Measurements from ENCODE around the gene AFDN.

Gene AFDN

DNA sequence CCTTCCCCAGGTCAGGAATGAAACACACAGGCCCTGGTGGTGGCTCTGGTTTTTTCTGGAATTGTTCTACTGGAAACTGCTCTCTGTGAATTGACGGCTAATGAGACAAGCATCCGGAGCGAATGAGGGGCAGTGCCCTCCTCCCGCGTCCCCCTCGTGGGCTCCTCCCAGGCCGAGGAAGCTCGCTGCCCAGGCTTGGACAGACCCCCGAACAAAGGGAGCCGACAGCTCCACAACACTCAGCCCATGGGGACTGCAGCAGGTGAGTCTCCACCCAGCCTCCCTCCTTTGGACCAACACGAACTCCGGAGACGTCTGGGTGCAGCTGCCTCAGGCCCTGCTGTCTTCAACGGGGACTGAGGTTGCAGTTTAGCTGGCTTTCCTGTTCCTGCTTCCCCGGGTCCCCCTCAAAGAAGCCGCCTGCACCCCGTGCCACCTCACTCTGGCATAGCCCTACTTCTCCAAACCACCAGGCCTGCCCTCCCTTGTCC, 31.3 kb upstream of the AFDN start:
- no peak for DNase-seq

- no peak for DNase-seq
Measured at GRCh38 chr6:167795874-167796191, 30.9 kb upstream of the AFDN start.

- no peak for DNase-seq
Measured at GRCh38 chr6:167796192-167796981, 30.3 kb upstream of the AFDN start.

GRCh38 chr6:167797011-167797471, 29.7 kb upstream of the AFDN start:
- no peak for DNase-seq

- DNase-seq = no peak
Measured at GRCh38 chr6:167797476-167798265, 29.0 kb upstream of the AFDN start.

DNA sequence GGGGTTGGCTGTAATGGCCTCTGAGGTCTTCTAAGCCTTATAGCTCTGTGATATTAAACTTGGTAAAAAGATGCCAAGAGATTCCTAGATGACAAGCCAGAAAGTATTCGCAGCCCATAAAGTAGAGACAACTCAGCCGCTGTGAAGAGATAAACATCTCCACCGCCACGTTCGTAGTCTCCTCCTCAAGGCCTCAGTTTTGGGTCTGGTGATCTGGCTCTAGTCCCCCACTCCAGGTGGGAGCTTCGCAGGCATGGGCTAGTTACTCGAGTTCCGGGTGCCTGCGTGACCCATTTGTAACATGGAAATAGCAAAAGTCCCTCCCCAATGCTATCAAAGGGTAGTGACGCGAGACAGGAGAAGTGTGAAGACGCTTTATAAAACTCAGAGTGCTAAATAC, 28.3 kb upstream of the AFDN start:
- DNase-seq = no peak

DNA sequence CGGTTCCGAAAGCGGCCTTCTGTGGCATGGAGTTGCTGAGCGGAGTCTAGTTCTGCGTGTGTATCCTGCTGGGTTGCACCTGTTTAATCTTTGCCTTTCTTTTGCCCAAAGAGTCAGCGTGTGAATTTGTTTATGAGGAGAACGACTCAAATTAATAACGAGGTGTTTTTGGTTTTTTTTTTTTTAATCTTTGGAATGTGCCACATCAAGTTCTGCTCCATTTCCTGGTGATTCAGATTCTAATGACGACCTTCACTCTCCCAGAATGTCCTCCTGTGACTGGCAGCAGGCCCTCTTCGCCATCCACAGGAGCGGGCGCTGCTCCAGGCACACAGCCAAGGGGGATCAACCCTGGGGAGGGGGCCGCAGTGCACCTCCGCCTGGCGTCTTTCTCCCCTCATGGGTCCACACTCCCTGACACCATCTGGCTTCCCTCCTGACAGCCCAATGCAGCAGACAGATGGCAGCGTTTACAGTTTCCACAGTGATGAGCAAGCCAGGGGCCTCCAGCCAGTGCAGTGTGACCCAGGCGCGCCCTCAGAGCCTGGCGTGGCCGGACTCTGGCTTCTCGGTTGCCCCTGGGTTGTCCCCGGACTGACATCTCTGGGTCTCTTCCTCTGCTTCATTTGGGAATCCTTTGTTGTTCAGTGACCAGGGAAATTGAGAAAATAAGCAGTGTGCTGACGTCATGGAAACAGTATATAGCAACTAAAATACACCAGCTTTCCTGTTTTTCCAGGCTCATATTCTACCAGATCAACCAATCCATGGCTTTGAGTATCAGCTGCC, 27.5 kb upstream of the AFDN start:
- no peak for DNase-seq

GRCh38 chr6:167800549-167800948, 26.2 kb upstream of the AFDN start:
- DNase-seq = no peak

DNA sequence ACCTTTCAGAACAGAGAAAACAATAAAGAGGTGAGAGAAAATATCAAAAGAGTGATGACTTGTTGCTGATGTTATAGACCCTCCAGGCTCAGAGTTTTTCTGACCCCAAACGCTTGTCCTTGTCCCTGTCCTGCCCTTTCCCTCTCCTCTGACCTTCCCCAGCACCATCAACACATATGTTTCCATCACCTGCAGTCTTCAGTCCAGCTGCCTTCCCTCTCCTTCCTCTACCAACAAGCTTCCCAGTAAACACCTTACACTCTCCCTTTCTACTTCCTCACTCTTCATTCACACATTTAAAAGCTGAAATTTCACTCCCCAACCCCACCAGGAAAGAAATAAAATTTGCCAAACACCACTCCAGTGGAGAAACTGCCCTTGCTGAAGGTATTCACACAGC, 25.4 kb upstream of the AFDN start:
- no peak for DNase-seq

- DNase-seq = no peak
Measured at GRCh38 chr6:167802339-167802738, 24.4 kb upstream of the AFDN start.

DNA sequence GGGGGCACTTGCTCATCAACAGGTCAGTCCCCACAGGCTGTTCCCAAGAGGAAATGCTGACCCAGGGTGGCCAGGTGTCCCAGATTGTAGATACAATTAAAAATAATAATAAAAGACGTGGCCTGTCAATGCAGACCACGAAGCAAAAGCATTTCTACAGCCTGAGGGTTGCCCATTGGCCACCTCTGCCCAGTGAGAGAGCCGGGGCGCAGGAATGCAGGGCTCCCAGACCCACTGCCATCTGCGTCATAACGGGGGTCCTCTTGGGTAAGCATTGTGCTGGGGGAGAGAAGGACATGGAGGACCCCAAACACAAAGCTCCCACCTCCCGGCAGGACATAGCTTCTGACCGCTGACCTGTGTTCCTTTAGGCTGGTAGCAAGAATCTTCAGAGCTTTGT, 22.9 kb upstream of the AFDN start:
- DNase-seq = no peak

DNA sequence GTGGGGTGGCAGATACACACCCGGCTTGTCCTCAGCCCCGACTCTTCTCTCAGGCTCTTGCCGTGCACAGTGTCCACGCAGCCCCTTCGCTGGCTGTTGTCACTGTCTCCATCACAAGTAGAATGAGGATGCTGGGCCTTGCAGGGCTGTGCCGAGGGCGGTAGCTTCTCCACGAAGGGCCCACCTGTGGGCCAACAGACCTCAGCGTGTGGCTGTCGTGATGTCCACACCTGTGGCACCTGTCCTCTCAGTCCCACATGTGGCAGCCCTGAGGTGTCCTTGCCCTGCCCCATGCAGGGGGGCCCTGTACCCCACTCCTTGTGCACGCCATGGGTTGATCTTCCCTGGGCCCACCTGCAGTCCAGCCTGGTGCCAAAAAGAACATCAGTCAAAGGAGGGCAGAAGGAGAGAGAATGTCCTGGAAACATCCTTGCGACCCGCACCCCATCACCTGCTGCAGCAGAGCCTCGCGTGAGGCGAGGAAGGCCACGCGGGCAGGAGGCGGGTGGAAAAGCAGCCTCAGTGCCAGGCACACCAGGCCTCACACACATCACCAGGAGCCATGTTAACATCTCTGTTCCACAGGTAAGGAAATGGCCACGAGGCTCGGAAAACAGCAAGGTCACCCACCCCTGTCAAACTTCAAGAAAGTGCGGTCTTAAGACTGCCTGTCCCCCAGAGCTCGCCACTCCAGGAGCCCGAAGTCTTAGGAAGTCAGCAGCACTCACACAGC, 22.3 kb upstream of the AFDN start:
- DNase-seq = no peak

GRCh38 chr6:167805349-167806060, 21.2 kb upstream of the AFDN start:
- DNase-seq = no peak

GRCh38 chr6:167806061-167806700, 20.5 kb upstream of the AFDN start:
- DNase-seq = no peak

GRCh38 chr6:167807200-167807599, 19.5 kb upstream of the AFDN start:
- DNase-seq = no peak

DNA sequence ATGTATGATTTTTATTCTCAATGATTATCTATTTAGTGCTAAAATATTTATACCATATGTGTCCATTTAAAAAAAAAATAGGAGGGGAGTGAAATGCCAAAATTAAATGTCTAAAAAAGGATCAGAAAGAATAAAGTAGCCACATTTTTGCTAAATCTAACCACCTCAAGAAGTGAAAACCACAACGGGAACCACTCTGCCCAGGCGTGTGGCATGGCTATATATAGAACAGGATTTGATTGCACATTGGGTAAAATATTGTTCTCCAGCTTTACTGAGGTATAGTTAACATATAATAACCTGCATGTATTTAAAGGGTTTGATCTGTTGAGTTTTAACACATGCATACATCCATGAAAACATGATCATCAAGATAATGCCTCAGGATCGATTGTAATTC, 19.0 kb upstream of the AFDN start:
- no peak for DNase-seq

DNA sequence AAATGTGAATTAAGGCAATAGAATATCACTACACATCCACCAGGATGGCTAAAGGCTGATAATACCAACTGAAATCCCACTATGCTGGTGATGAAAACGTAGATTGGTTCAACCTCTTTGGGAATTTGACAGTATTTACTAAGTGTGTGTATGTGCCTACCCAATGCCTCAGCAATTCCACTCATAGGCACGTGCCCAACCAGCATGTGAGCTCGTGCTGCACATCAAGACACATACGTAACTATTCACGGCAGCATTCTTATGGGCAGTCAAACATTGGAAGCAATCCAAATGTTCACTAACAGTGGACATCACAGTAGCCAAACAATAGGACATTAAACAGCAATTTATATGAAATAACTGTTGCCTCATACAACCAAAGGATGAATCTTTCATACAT, 15.7 kb upstream of the AFDN start:
- no peak for DNase-seq

DNA sequence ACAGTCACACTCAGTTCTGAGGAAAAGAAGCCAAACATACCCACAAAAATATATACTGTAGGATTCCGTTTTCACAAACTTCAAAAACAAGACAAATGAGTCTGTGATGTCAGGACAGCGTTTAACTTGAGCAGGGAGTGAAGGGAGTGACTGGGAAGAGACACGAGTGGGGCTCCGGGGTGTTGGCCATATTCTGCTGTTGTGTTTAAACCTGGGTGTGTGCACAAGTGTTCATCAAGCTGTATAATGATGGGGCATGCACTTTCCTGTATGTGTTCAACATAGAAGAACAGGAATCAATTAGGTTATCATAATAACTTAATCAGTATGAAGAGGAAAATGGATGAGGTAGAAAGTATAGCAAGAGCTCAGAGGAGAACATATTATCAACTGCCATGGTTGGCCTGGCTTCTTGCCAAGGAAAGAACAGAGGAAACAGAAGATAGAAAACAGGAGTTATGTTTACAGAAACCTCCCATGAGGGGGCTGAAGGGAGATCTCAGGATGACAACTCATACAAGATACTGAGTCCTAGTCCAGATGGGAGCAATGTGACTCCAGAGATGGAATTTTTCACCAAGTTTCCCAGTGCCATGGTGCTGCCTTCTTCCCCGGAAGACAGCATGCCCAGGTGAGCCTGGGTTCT, 15.1 kb upstream of the AFDN start:
- no peak for DNase-seq

DNA sequence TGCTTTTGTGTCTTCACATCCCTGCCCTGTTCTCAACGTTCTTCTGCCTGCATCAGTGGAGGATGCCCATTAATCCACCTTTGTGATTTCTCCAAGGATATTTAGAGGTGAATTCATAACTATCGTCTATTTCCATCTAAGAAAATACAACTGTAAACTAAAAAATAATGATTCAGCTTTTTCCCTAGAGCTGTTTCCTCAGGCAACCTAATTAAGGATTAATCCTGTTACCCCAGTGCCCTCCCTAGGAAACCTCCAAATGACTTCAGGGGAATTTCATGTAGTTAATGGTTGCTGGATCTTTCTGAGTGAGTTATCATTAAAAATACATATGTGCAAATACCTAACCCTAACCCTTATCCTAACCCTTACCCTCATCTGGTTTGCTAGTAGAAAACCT, 14.6 kb upstream of the AFDN start:
- DNase-seq = no peak

DNA sequence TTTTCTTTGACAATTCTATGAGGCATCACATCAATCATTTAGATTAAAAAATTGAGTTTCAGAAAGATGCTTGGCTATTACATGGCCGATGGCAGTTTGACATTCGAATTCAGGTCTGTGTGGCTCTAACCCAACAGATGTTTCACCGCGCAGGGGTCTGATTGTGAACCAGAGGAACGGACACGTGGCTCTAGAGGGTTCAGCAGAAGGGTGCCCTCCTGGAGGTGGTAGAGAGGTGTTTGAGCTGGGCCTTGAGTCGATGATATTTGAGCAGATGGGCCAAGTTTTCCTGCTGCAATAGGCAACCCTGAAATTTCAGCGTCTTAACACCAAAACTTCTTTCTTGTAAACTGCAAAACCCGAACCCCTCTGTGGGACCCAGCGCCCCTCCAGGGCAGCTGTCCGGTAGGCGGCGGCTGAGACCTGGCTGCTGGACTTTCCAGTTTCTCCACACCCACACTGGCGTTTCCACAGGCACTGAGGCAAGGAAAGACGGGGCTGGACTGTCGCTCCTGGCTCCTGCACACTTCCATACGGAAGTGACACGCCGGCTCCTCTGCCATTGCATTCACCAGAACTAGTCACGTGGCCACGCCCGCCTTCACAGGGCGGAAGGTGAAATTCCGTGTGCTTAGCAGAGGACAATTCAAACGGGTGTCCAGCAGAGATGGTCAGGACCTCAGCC, 11.3 kb upstream of the AFDN start:
- no peak for DNase-seq
